HG03565 (cell line): ENCODE measurements around the gene IFT22.
A peak's percentile ranks its signal among the peaks of the same experiment; 100 is the strongest.
"Not testable (repeated sequence)": the region's sequence is repeated elsewhere in the genome, so short reads cannot be mapped to it uniquely, and the experiment has no call there.

Experiments
- ATAC-seq: cut with Tn5 transposase; IDR thresholded peaks from one replicate; pipeline ENCODE4 v1.9.1; 2021; ENCODE audit warnings: mild to moderate bottlenecking, moderate library complexity; ENCODE audit not compliant: unreplicated experiment

IFT22 gene

GRCh38 chr7:101319401-101319800 is 2.2 kb downstream of the IFT22 start:
- ATAC-seq = no peak

DNA sequence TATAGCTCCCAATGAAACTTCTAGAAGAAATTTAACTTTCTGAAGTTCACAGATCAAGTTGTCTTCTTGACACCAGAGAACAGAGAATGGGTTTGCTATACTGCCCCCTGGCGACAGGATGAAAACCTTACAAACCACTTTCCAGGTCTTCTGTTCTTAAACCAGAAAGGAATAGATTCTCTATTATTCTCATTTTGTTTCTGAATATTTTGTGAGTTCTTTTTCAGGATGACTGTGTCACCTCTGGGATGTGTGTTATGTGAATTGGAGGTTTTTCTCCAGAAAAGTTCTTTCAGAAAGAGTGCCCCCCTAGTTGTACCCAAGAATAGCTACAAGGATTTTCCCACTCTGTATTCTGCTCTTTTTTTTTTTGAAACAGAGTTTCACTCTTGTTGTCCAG is 6.3 kb downstream of the IFT22 start:
- ATAC-seq = no peak

DNA sequence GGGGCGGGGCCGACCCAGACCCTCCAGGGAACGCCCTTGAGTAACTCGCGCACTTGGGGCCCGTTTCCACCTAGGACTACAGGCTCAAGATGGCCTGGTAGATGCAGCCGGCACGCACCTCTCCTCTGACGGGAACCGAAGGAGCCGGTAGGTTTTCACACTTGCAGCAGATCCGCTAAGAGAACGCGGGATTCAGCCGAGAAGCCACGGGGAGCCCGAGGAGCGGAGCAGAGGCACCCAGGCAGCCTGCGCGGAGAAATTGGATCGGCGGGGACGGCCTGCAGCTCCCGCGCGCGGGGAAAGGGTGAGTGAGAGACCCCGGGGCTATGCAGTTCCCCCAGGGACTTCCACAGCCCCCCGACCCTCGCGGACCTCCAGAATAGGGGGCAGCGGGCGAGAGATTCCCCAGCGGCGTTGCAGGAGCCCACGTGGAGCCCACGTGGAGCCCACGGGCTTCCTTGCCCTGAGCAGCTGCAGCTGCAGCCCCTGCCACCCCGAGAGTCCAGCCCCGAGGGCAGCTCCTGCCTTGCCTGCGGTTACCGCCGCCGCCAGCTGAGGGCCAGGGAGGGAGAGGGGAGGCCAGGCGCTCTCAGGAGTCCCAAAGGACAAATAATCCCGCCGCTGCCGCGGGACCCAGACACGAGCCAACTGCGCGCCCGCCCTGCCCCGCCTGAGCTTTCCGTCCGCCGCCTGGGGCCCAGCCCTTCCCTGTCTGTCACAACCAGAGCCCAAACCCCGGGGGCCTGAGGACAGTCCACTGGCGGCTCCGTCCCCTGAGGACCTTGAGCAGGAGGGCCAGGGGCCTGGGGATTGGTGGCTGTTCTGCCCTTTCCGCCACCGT is 13.1 kb downstream of the IFT22 start:
- no peak for ATAC-seq

DNA sequence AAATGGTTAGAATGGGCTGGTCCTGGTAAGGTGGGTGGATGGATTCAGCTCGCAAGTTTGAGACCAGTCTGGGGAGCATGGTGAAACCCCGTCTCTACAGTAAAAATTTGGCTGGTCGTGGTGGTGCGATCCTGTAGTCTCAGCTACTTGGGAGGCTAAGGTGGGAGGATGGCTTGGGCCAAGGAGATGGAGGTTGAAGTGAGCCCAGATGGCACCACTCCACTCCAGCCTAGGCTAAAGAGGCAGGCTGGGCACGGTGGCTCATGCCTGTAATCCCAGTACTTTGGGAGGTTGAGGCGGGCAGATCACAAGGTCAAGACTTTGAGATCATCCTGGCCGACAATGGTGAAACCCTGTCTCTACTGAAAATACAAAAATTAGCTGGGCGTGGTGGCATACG is 15.3 kb downstream of the IFT22 start:
- no peak for ATAC-seq

DNA sequence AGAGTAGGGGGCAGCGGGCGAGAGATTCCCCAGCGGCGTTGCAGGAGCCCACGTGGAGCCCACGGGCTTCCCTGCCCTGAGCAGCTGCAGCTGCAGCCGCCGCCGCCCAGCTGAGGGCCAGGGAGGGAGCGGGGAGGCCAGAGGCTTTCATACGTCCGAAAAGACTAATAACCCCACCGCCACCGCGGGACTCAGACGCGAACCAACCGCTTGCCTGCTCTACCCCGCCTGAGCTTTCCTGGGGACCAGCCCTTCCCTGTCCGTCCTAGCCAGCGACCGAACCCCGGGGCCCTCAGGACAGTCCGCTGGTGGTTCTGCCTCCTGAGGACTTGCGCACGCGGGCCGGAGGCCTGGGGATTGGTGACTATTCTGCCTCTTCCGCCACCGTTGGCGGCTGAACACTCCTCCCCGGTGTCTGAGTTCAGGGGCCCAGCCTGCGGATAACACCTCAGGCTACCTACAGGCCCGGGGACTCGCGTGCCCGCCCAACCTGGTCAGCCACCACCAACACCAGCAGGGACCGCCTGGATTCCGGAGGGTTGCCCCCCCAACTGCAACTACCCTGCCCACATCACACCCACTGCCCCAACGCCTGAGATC is 18.4 kb downstream of the IFT22 start:
- no peak for ATAC-seq

- ATAC-seq = no peak
Measured at GRCh38 chr7:101302641-101303101, 18.9 kb downstream of the IFT22 start.

DNA sequence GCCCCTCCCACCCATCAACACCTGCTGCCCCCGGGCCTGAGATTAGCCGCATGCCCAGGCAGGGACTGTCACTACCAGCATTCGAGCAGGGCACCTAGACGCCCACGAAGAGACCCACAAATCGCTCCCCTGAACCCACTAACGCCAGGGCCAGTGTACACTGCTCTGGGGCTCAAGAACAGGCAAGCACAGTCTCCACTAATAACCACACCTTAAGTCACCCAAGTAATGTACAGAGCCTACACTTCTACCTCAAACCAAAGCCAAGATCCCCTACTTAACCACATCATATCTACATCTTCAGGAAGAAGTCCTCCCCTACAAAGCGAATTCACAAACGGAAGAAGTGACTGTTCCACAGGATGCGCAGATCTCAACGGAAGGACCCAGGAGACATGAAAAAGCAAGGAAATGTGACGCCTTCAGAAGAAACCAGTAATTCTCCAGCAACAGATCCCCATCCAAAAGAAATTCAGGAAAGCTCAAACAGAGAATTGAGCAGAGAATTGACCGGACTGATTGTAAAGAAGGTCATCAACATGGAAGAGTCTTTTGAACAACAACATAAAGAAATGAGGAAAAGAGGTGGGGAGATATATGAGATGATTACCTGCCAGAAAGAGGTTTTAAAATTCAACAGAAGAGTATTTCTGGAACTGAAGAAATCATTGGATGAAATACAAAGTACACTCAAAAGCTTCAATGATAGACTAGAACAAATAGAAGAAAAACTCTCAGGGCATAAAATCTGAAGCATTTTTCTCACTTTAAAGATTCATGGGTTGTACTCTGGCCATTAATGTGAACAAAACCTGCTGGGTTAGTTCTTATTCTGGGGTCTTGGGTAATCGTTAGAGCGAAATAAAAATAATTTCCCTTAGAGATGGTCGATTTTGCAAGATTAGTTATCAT is 20.9 kb downstream of the IFT22 start:
- ATAC-seq = no peak

GRCh38 chr7:101299511-101300464 is 21.8 kb downstream of the IFT22 start:
- ATAC-seq = no peak

GRCh38 chr7:101294832-101295121 is 26.8 kb downstream of the IFT22 start:
- ATAC-seq = no peak

DNA sequence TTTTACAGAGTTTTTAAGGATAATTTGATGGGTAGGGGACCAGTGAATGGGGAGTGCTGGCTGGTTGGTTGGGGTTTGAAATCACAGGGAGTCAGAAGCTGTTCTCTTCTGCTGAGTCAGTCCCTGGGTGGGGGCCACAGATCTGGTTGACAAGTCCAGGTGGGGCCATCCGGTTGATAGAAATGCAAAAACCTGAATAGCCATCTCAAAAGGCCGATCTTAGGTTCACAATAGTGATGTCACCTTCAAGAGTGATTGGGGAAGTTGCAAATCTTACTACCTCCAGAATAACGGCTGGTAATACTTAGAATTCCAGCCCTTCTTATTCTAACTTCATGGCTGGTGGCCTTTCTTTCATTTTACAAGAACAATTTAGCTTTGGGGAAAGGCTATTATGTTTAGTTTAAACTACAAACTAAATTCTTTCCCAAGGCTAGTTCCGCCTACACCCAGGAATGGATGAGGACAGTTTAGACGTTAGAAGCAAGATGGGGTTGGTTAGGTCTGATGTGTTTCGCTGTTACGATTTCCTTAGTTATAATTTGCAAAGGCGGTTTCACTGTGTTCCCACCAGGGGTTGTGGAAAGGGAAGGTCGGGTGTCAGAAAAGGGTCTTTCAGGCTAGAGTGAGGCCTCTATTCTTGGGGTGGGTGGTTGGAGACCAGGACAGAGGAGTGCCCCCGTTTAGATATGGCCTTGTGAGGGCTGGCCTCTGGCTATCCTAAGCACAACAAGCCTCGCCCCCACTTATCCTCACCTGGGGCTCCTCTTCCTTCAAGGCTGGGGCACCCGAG is 27.4 kb downstream of the IFT22 start:
- no peak for ATAC-seq

- not testable (repeated sequence) for ATAC-seq
Measured at GRCh38 chr7:101293069-101294021, 28.3 kb downstream of the IFT22 start.

GRCh38 chr7:101292566-101292965 is 29.0 kb downstream of the IFT22 start:
- not testable (repeated sequence) for ATAC-seq

DNA sequence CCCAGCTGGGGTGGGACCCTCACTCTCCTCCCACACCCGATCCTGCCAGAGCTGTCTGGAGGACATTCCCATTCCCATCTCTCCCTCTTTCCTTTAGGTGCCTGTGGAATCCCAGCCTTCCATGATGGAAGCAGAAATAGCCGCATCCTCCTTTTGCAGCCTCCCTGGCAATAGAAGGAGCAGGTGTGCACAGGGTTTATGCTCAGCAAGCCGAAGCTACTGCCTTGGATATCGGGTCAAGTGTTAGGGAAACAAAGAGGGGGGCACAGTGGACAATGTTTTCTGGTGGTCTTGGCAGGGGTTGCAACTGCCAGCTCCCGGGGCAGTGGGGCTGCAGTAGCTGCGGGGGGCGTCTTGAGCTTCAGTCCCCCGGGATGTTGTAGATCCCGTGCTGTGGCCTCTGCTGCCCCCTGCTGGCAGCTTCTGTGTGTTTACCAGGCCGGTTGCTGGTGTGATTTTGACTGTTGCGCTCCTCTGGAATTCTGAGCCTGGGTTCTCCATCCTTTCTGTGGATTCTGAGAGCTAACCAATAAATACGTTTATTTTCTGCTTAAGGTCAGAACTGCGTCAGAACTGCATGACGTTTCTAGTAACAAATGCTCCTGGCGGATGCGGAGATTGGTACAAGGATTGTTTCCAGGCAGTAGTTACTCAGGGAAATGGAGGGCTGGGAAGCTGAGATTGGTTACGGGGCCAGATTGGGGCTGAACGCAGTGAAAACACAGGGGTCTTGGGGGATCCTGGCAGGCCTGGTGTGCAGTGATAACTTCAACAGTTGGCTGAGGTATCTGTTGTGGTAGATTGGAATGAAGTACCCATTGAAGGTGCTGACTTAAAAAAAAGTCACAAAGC is 31.2 kb downstream of the IFT22 start:
- not testable (repeated sequence) for ATAC-seq

DNA sequence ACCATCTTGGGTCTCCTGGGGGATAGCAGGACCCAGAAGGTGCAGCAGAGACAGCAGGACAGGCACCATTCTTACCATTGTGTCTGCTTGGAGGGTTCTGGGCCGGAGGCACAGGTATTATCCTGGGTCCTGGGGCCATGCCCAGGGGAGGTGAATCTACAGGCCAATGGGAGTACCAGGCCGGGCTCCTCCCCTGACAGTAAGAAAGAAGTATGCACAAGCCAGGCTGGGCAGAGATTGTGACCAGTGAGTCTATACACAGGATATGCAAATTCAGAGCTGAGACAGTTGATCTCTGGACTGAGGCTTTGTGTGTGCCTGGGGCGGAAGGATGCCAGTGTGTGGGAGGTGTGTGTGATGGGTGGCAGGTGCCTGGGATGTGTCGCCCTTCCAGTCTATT is 31.9 kb downstream of the IFT22 start:
- ATAC-seq = peak; percentile 48

GRCh38 chr7:101288439-101288838 is 33.2 kb downstream of the IFT22 start:
- ATAC-seq = no peak

DNA sequence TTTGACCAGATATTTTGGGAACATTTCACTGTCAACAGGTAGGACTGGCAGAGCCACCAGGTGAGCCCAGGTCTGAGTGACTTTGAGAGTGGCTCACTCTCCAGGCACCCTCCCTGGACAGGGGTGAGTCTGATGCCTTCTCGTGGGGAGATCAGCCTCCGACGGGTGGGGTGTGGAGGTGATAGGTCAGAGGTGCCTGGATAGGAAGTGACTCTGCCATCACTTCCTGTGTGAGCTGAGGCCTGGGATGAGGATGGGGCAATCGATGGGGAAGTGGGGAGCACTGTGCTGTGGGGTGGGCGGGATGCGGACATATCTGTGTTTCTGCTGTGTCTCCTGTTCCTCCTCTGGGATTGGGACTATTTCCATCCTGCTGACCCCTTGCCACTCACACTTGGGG is 34.6 kb downstream of the IFT22 start:
- no peak for ATAC-seq

GRCh38 chr7:101285880-101286279 is 35.7 kb downstream of the IFT22 start:
- not testable (repeated sequence) for ATAC-seq

DNA sequence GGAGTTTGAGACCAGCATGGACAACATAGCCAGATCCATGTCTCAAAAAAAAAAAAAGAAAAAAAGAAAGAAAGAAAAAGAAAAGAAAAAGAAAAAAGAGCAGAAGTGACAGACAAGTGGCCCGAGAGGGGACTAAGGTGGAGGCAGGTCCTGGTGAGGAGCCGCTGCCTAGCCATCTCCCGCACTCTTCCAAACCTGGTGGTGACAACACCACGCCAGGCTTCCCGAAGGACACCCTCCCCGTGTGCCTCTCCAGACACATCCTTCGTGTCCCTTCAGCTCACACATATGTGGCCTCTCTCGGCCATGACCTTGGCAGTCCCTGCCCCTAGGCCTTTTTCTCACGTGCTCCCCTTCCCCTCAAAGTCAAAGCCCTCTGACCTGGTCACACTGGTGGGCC is 36.4 kb downstream of the IFT22 start:
- no peak for ATAC-seq
